ENCODE results near the gene PBX2.
"Not testable (repeated sequence)": the region's sequence is repeated elsewhere in the genome, so short reads cannot be mapped to it uniquely, and the experiment has no call there.

Gene PBX2

DNA sequence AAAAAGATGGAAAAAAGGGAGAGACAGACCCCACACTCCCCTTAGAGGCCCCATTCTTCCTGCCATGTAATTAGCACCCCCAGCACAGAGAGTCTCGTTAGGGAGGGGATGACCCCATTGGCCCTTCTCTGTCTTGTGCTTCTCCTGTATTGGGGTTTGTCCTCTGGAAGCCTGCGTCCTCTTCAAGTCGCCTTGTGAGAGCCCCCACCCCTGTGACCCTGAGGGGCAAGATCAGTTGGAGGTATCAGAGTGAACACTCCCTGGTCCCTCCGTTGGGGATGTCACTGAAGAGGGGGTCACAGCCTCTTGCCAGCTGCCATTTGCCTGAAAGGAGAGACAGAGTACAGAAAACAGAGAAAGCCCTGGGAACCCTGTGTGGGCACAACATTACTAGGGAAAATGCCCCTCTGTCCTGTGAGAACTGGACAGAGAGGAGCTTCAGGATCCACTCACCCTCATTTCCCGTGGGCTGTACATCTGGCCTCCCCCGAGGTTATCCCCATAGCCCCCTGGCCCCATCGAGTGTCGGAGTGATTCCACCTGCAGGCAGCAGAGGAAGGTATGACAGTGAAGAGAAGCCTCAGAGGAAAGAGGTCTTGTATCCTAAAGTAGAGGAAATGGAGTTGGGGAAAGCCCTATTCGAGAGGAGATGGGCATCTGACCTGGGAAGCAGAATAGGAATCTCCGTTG lies 3.7 kb downstream of the PBX2 start:
- not testable (repeated sequence) for DNase-seq

DNA sequence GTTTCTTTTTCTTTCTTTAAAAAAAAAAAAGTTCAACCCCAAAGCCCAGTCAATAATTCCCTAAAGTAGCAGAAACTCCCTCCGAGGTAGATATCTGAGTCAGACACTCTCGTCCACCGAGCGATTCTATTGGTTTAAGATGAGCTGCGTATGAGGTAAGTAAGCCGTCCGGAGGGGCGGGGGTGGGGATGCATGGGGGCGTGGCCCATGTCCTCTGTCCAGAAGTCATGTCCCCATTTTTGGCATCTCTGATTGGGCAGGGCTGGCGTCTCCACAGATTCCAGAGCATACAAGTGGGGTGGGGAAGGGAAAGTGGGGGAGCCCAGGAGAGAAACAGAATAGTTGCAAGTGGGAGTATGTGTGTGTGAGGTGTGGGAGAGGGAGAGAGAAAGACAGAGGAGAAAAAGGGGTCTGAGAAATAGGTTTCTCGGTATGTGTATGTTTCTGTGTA lies 4.3 kb downstream of the PBX2 start:
- not testable (repeated sequence) for DNase-seq

DNA sequence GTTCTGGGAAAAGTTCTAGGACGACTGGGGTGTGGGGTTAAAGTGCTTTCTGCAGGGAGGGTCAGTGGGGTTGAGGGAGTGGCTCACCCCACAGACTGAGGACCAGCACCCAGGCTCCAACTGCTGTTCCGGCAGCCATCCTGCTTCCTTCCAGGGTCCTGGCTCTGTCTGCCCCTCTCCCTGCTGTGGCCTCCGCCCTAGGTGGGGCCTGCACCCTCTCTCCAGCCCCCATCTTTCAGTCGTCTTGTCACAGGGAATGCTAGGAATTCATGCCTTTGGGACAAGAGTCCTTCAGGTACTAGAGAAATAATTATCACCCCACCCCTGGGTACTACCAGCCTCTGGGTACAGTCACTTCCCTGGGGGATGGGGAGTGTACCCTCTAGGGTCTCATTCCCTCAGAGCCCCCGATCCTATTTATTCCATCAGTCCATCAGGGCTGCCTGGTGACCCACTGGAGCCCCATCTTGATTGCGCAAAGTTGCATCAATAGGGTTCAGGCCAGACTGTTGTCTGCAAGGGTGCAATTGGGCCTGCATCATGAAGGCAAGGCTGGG lies 5.8 kb downstream of the PBX2 start, which contains the start of gene AGER:
AGER (minus strand) TSS at position 170 of the 557 bp plus-strand sequence; CDS start at position 139, 31 bp downstream.
- no peak for DNase-seq

DNA sequence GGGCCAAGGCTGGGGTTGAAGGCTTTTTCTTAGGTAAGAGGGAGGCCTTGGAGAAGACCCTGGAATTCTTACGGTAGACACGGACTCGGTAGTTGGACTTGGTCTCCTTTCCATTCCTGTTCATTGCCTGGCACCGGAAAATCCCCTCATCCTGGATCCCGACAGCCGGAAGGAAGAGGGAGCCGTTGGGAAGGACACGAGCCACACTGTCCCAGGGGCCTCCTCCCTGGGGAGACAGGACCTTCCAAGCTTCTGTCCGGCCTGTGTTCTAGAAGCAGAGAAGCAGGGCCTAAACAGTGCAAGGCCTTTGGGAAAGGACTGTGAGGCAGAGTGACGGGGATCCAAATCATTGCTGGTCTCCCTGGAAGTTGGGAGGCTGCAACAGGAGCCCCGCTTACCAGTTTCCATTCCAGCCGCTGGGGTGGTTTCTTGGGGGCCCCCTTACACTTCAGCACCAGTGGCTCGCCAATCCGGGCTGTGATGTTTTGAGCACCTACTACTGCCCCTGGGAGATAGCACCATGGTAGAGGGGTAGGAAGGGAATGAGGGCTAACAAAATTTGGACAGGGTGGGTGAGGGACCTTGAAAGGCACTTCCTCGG lies 6.4 kb downstream of the PBX2 start:
- no peak for DNase-seq

DNA sequence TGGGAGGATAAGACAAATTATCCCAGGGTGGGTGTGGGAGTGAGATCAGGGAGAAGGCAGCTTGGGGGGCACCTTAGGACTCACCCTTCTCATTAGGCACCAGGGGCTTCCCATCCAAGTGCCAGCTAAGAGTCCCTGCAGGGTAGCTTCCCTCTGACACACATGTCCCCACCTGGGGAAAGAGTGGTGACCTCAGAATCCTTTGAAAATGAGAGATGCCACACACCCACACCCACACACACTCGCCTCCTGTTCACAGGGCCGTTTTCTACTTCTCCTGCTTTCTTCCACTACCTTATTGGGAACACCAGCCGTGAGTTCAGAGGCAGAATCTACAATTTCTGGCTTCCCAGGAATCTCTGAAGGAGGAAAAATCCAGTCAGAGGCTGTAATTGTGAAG lies 7.0 kb downstream of the PBX2 start:
- DNase-seq = no peak

DNA sequence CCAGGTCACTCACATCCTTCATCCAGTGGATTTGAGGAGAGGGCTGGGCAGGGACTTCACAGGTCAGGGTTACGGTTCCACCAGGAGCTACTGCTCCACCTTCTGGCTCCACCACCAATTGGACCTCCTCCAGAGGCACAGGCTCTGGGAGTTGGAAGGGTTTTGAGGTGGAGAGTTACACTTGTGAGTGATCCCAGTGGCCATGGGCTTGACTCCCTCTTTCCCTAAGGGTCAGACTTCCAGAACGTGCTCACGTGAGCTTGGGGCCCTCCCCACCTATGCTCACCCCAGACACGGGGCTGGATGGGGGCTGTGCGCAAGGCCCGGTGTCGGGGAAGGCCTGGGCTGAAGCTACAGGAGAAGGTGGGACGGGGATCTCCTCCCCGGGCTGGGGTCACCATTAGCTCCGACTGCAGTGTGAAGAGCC lies 7.4 kb downstream of the PBX2 start:
- no peak for DNase-seq

DNA sequence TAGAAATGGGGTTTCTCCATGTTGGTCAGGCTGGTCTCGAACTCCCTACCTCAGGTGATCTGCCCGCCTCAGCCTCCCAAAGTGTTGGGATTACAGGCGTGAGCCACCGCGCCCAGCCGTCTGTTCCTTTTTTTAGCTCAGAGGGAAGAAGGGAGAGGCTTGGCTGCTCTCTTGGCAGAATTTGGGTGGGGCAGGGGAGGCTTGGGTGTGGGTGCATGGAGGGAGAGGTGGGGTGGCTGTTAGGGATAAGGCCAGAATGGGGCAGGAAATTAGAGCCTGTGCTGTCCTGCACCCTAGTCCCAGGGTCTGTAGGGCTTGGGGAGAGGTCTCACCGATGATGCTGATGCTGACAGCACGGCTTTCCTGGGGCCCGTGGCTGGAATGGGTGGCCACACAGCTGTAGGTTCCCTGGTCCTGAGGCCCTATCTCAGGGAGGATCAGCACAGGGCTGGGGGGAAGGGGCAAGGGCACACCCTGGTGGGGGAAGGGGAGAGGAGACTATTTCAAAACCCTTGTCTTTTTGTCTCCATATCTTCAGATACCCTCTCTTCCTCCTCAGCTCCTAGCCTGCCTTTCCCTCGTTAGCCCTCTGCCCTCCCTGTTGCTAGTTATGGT lies 8.0 kb downstream of the PBX2 start:
- DNase-seq = no peak

DNA sequence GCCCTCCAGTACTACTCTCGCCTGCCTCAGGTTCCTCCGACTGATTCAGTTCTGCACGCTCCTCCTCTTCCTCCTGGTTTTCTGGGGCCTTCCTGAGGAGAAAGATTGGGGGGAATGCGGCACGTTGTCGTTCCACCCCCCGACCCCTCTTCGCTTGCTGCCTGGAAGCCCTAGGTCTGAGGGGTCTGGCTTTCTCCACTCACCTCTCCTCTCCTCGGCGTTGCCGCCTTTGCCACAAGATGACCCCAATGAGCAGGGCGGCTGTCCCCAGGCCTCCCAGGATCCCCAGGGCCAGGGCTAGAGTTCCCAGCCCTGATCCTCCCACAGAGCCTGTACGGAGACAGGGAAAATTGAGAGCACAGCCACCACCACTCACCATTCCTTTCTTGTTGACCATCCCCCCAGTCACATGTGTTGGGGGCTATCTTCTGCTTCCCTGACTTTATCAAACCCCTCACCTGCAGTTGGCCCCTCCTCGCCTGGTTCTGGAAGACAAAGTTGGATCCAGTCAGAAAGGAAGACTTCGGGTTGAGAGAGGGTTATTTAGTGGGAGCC lies 8.8 kb downstream of the PBX2 start:
- no peak for DNase-seq

DNA sequence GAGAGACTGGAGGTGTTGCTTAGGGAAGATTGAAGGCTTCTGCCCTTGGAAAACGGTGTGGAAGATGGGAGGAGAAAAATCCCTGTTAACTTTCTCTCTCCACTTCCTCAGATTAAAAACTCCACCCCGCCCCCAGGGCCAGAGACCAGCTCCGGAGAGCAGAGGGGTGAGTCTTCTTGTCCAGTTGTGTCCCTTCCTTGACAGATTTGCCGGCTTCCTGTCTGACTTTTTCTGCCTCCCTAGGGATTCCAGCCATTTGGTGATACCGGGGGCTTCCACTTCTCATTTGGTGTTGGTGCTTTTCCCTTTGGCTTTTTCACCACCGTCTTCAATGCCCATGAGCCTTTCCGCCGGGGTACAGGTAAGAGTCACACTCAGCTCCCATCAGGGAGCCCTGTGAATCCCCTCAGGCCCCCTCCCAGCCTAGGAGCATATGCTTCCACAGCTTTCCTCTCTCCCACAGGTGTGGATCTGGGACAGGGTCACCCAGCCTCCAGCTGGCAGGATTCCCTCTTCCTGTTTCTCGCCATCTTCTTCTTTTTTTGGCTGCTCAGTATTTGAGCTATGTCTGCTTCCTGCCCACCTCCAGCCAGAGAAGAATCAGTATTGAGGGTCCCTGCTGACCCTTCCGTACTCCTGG lies 10.1 kb downstream of the PBX2 start:
- DNase-seq = no peak

DNA sequence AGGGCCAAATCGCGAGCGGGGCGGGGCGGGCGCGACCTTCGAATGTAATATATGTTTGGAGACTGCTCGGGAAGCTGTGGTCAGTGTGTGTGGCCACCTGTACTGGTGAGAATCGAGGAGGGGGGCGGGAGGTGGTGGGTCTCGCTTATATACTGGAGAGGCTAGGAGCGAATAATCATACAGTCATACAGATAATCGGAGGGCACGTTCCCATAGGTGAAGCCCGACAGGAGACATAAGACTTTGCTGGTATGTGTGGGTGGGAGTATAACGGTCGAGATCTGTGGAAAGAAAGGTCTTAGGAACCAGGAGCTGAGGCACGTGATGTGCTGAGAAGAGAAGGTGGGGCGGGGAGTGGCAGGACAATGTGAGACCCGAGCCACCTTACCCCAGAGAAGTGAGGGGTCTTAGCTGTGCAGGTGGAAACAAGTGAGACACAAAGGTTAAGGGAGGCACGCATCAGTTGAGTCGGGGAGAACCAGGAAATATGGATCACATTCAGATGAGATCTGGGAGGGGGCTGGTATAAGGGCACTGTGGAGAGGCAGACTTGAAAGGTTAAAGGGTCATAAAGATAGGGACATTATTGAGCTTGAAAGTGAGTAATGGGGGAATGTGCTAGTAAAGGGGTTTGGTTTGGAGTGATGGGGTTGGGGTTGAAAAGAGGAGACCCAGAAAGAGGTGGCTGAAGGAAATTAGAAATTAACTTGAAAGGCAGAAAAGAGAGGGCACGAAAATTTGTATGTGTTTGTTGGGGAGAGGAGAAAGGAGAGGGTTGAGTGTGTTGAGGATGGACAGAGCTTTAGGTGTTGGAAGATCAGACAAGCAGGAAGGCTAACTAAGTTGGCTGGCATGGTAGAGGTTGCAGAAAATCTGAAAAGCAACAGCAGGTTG lies 11.2 kb downstream of the PBX2 start:
- no peak for DNase-seq

DNA sequence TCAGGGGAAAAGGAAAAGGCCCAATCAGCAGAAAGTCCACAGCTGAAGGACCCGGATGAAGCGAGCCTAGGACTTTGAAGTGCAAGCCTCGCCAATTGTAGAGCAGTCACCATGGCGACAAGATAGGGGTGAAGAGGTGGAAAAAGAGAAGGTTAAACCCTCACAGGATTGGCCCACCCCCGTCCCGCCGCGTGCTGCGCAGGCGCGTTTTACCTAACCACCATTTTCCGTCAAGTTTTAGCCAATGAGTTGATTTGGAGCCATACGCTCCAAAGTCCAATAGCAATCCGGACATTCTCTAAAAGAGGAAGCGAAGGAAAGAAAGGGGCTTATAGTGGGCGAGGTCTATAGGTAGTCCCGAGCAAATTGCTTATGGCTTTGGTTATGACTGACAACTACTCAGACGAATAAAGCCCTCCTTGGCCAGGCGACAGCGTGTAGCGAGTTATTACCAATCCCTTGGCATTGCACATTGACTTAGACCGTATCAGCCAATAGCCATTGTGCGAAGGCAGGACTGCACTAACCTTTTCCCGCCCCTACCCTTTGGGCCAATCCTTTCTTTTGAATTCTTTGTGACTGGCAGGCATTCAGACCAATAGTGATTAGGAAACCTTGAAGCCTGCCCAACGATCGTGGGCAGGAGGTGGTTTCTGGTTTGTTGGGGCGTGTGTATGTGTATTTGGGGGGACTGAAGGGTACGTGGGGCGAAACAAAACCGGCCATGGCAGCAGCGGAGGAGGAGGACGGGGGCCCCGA lies 12.0 kb downstream of the PBX2 start, which contains the start of gene RNF5:
RNF5 (plus strand) TSS at position 618 of the 759 bp plus-strand sequence; CDS start at position 725, 107 bp downstream.
- peak; percentile 99 for DNase-seq

DNA sequence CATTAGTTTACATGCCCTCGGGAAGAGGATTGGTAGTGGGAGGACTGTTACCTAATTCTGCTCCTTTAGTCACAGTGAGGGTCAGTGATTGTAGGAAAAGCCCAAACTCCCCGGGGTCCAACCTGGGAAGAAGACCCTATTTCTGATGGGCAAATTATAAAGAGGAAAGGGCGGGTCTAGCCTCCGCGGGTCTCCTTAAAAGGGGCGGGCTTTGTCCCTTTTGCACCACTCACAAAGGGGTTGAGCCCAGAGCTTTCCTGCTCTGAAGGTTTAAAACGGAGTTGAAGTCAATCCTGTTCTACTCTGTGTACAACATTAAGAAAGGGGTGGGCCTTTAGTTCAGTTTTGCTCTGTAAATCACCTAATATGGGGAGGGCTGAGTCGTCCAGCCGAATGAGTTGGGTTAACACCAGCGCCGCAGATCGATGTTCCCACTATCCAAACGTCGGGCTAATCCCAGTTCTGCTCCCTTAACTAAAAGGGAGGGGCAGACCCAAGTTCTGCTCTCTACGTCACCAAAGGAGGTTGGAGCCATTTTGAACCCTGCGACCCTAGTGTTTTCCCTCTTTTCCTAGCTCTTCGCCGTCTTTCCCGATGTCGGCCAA lies 12.7 kb downstream of the PBX2 start:
- DNase-seq = no peak

DNA sequence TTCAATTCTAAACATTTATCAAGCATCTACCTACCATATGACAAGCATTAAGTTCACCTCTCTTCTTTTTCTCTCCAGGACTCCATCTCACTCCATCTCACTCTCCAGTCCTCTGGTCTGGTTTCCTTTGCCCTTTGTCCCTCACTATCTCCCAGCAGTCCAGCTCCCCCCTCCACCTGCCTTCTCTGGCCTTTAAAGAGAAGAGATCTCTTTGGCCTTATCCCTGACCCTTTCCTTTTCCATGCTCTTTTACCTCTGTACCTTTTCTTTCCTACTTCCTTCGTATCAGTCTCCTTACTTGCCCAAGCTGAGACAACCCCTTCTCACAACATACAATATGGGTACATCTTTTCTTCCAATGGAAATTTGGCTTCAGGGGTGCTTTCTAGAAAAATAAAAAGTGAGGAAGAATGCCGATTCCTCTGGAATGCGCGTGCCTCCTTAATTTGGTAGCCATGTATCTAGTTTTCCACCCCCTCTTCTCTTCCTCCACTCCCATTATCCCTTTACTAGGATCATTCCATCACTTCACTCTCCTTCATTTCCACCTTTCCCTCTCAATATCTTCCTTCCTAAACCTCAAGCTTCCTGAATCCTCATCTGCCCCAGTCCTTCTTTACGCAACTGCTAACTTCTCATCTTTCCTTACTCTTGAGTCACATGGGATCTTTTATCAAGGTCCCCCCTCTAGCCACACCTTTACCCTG lies 13.4 kb downstream of the PBX2 start:
- DNase-seq = no peak

DNA sequence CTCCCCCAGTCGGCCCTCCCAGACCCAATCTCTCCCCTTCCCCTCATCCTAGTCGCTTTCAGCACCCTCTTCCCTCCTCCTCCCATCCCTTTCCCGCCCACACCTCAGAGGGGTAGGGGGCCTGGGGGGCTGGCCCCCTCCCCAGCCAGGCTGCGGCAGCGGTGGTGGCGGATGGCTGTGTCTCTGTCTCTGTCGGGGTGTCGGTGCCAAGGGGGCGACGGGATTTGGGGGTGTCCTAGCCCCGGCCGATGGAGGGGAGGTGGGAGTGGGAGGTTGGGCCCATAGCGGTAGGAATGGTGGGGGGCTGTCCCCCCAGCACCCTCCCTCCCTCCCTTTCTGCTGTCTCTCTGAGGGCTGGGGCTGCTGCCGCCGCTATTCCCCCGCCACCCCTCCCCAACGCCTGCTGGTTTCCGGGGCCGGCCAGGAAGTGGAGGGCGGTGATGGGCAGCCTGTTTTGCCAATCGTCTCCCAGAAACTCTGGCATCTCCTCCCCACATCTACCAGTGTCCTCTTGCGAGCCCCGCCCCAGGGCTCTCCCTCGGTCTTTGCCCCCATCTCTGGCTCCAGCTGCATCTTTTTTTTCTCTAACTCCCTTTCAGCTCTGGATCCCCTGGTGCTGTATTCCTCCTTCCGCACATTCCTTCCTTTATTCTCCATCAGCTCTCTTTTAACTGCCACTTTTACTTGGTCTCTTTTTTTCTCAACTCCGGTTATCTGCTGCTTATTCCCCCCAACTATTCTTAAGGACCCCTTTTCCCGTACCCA lies 14.1 kb downstream of the PBX2 start, which contains the start of gene AGPAT1:
AGPAT1 (minus strand) TSS at position 374 of the 765 bp plus-strand sequence. CDS start 4,588 bp downstream, outside the sequence.
- peak; percentile 32 for DNase-seq

DNA sequence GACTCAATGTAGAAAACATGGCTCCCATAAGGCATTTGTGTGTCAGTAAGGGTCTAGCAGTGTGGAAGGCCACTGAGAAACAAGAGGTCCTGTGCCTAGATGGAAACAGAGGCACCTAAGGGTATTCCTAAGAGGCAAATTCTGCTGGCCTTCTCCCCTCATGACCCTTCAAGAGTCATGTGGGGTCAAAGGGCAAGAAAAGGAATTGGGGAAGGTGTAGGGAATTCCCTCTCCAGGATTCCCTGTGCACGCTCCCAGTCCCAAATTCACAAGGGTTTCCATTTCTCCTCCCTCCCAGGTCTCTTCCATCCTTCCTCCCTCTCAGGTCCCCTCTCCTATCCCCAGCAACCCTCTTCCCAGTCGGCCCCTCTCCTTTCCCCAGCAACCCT lies 14.7 kb downstream of the PBX2 start:
- DNase-seq = no peak

DNA sequence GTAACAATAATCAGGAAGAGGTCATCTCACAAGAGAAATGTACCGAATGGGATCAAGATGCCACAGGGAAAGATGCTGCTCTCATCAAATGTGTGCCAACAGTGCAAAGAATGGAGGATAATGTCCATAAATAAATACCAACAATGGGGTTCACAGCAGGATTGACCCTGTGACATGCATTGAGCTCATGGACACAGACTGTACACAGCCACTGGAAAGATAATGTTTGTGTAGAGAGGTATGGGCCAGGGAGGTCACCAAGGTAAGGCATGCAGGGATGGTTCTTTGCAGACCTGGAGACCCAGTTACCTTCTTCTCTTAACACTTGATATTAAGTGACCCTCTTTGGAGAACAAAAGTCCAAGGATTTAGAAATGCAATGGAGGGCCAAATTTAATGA lies 15.6 kb downstream of the PBX2 start:
- DNase-seq = no peak

DNA sequence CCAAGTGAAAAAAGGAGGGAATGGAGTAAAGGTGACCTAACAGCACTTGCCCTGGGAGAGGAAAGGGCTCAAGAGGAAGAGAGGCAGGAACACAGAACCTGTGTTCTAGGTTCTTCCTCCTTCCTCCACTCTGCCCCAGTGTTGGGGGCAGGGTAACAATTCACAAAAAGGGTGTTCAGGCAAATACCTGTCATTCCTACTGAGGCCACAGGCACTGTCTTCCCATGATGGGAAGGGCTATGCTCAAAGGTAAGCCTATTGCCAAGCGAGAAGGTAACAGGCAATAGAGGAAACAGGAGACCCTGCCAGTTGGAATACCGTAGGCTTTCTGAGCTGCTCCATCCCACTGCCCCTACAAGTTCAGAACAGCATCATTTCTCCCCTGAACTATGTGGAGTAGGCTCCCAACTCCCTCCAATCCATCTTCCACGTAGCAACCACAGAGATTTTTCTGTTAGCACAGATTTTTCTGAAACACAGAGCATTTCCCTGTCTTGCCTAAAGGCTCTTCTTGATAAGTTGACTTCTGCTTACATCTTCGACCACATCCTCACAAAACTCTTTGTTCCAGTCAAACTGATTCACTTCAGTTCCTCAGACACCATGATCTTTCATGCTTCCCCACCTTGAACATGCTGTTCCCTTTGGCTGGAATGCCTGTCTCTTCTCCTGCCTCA lies 16.8 kb downstream of the PBX2 start:
- no peak for DNase-seq

DNA sequence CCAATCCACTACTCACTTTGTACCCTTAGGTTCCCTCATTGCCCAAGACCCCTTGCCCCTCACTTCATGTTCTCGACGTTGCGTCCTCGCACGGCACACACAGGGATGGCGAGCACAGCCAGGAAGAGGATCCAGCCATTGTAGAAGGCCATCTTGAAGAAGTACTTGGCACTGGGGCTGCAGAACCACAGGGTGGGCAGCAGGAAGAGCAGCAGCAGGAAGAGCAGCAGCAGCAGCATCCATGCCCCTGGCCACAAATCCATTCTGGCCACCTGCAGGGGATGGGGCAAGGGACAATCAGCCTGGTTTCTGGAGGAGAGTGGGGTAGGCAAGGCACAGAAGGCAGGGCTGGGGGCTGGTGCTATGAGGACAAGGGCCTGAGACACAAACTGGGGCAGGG lies 18.8 kb downstream of the PBX2 start:
- DNase-seq = no peak

All from SIG-M5 (cell line).